ENCODE data around the gene PKP4.

PKP4 gene

DNA sequence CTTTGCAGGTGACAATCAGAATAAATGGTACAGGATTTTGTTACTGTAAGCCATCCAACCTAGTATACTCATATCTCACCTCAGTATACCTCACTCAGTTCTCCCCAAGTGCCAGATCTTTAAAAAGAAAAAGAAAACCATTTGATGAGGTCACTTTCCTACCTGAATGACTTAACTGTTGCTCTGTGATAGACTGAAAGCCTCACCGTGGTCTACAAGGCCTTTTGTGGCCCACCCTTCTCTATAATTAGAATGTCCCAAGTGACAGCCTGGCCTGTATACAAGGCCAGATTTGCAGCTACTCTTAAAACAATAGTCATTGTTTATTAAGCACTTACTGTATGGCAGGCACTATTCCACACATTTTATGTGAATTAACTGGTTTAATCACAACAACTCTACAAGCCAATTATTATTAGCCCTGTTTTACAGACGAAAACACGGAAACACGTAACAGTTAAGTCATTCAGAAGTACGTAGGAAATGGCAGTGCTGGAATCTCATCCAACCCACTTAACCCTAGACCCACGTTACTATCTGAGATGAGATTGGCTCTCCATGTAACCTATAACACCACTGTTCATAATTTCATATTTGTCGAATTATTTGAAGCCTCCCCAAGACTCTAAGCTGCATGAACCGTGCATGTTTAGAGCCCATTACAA, 28.3 kb downstream of the PKP4 start:
- Histone ChIP-seq H3K79me2 (ENCODE audit: insufficient read depth, low read length) (no peaks in the 10 kb centered on the region), H3K4me1 (ENCODE audit: insufficient read depth, low read length, severe bottlenecking) (no peaks in the 10 kb centered on the region), H3K9me3 (ENCODE audit: low read length) (no peaks in the 10 kb centered on the region), H2AFZ (ENCODE audit: low read length) (no peak overlapping the region), H3F3A (ENCODE audit: insufficient read depth, low read length) (no peaks in the 10 kb centered on the region), H3K27me3 (ENCODE audit: insufficient read depth, low read length) (no peaks in the 10 kb centered on the region), H3K27ac (ENCODE audit: low read depth, low read length, poor library complexity, severe bottlenecking) (no peak overlapping the region), H3K4me2 (ENCODE audit: low read length) (no peak overlapping the region), H4K20me1 (ENCODE audit: insufficient read depth, low read length) (no peaks in the 10 kb centered on the region), H3K4me3 (ENCODE audit: low read depth, low read length, poor library complexity, severe bottlenecking) (no peak overlapping the region), H3K9ac (ENCODE audit: low read length) (no peak overlapping the region), H3K36me3 (ENCODE audit: insufficient read depth, low read length) (no peaks in the 10 kb centered on the region), H3K9me2 (ENCODE audit: low read depth, low read length) (no peaks in the 10 kb centered on the region)
- TF ChIP-seq EZH2 (IDR thresholded peaks at IDR 0.05; ENCODE audit: borderline replicate concordance, low read length) = no peak
- TF ChIP-seq, protein P1, sequence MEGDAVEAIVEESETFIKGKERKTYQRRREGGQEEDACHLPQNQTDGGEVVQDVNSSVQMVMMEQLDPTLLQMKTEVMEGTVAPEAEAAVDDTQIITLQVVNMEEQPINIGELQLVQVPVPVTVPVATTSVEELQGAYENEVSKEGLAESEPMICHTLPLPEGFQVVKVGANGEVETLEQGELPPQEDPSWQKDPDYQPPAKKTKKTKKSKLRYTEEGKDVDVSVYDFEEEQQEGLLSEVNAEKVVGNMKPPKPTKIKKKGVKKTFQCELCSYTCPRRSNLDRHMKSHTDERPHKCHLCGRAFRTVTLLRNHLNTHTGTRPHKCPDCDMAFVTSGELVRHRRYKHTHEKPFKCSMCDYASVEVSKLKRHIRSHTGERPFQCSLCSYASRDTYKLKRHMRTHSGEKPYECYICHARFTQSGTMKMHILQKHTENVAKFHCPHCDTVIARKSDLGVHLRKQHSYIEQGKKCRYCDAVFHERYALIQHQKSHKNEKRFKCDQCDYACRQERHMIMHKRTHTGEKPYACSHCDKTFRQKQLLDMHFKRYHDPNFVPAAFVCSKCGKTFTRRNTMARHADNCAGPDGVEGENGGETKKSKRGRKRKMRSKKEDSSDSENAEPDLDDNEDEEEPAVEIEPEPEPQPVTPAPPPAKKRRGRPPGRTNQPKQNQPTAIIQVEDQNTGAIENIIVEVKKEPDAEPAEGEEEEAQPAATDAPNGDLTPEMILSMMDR (IDR thresholded peaks at IDR 0.05; ENCODE audit: low read length) = no peak

DNA sequence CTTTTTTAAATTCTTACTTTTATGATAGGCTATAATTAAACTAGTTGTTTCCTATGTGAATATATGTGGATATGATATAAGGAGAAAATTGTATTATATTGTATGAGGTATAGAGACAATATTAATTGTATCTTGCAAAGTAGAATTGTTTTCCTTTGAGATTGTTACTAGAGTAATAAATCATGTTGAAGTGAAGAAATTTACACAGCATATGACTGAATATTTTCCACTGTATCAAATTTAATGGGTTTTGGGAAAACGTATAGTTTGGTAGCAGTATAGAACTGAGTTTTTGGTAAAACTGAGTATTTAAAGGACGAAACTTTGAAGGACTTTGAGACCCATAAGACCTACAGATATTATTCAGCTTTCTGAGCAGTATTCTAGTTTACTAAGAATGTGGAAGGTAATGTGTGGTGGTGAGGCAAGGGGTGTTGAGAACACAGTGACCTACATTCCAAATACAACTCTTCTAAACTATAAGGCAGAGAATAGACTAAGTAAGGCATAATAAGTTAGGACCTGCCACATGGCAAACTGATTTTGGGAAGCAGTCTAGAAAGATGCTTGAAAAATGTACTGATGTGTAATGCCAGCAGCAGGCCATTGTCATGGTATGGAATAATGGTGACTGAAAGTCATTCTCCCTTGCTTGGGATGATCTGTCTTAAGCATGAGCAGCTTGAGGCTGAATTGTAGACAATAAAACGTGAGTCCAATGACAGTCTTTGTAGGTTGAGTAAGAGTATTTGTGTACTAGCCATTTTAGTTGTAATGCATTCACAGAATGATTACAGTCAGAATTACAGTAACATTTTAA, 29.6 kb downstream of the PKP4 start:
- H3K9me3 ChIP-seq (ENCODE audit: low read length) = no peaks in the 10 kb centered on the region
- no peak overlapping the region for H3K4me3 ChIP-seq (ENCODE audit: low read depth, low read length, poor library complexity, severe bottlenecking)
- H3K36me3 ChIP-seq (ENCODE audit: insufficient read depth, low read length) = no peaks in the 10 kb centered on the region
- no peak overlapping the region for H3K27ac ChIP-seq (ENCODE audit: low read depth, low read length, poor library complexity, severe bottlenecking)
- no peaks in the 10 kb centered on the region for H3K79me2 ChIP-seq (ENCODE audit: insufficient read depth, low read length)
- no peak overlapping the region for H3K4me2 ChIP-seq (ENCODE audit: low read length)
- no peaks in the 10 kb centered on the region for H3K4me1 ChIP-seq (ENCODE audit: insufficient read depth, low read length, severe bottlenecking)
- no peak overlapping the region for H3K9ac ChIP-seq (ENCODE audit: low read length)
- H3K9me2 ChIP-seq (ENCODE audit: low read depth, low read length) = no peaks in the 10 kb centered on the region
- no peaks in the 10 kb centered on the region for H3F3A ChIP-seq (ENCODE audit: insufficient read depth, low read length)
- TF ChIP-seq, protein P1 (IDR thresholded peaks at IDR 0.05; ENCODE audit: low read length) = no peak
- no peak for TF ChIP-seq EZH2 (IDR thresholded peaks at IDR 0.05; ENCODE audit: borderline replicate concordance, low read length)
- H3K27me3 ChIP-seq (ENCODE audit: insufficient read depth, low read length) = no peaks in the 10 kb centered on the region
- H2AFZ ChIP-seq (ENCODE audit: low read length) = no peak overlapping the region
- H4K20me1 ChIP-seq (ENCODE audit: insufficient read depth, low read length) = no peaks in the 10 kb centered on the region

DNA sequence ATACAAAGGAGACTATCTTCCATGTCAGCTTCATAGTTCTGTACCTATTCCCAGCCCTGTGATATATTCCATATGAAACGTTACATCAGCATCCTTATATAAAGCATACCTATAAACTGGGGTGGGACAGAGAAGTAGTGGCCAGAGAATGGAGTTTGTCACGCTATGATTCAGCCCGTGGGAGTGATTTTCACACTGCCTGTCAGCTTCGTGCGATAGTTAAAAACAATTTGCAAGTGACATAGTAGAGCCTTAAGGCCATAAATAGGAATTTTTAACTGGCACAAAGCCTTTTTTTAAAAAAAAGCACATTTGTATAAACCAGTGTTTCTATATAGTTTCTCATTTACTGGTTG, 30.2 kb downstream of the PKP4 start:
- H3K79me2 ChIP-seq (ENCODE audit: insufficient read depth, low read length) = no peaks in the 10 kb centered on the region
- no peaks in the 10 kb centered on the region for H3K9me2 ChIP-seq (ENCODE audit: low read depth, low read length)
- no peaks in the 10 kb centered on the region for H3K4me1 ChIP-seq (ENCODE audit: insufficient read depth, low read length, severe bottlenecking)
- no peaks in the 10 kb centered on the region for H3K9me3 ChIP-seq (ENCODE audit: low read length)
- TF ChIP-seq EZH2 (IDR thresholded peaks at IDR 0.05; ENCODE audit: borderline replicate concordance, low read length) = no peak
- TF ChIP-seq, protein P1 (IDR thresholded peaks at IDR 0.05; ENCODE audit: low read length) = no peak
- H3K27ac ChIP-seq (ENCODE audit: low read depth, low read length, poor library complexity, severe bottlenecking) = no peak overlapping the region
- no peak overlapping the region for H2AFZ ChIP-seq (ENCODE audit: low read length)
- no peak overlapping the region for H3K4me3 ChIP-seq (ENCODE audit: low read depth, low read length, poor library complexity, severe bottlenecking)
- H3F3A ChIP-seq (ENCODE audit: insufficient read depth, low read length) = no peaks in the 10 kb centered on the region
- H4K20me1 ChIP-seq (ENCODE audit: insufficient read depth, low read length) = no peaks in the 10 kb centered on the region
- no peak overlapping the region for H3K4me2 ChIP-seq (ENCODE audit: low read length)
- no peak overlapping the region for H3K9ac ChIP-seq (ENCODE audit: low read length)
- H3K27me3 ChIP-seq (ENCODE audit: insufficient read depth, low read length) = no peaks in the 10 kb centered on the region
- H3K36me3 ChIP-seq (ENCODE audit: insufficient read depth, low read length) = no peaks in the 10 kb centered on the region
